ENCODE measurements around the gene SKAP1. TPM values are rescaled to one million over a fixed set of nuclear protein-coding genes. Genes with fewer than 3 reads are reported as not detected.

Gene SKAP1
- polyA plus RNA-seq, 1 of the 3 experiments (the other 2 are of a cell fraction): not detected

- no peak for TF ChIP-seq IRF3 (IDR thresholded peaks at IDR 0.05; ENCODE audit: low read depth, low read length)
- TF ChIP-seq JUND (IDR thresholded peaks at IDR 0.05): no peak
- no peak for TF ChIP-seq SIN3A (IDR thresholded peaks at IDR 0.05; ENCODE audit: borderline replicate concordance, low read depth, low read length)
- TF ChIP-seq USF1 (IDR thresholded peaks at IDR 0.05; ENCODE audit: borderline replicate concordance, low read depth): no peak
Measured at GRCh38 chr17:48270899-48271298, 159.1 kb downstream of the SKAP1 start (continued).

- no peak overlapping the region for H2AFZ ChIP-seq (ENCODE audit: low read depth)
- no peaks in the 10 kb centered on the region for H3F3A ChIP-seq (replicated peaks; ENCODE audit: insufficient read depth)
- no peak for DNase-seq
- ChIA-PET CTCF (interaction anchor here (5.3 kb wide), 1 partner anchor 7 kb away, joined by 35 read pairs; no protein-coding TSS in a partner anchor), POLR2A (no interaction called here)
- no peaks in the 10 kb centered on the region for H3K4me1 ChIP-seq (ENCODE audit: control insufficient read depth in 1 of 2, insufficient read depth in 2 of 2, low read depth in 1 of 2, low read length in 1 of 2)
- H4K20me1 ChIP-seq (ENCODE audit: insufficient read depth): no peaks in the 10 kb centered on the region
- no peaks in the 10 kb centered on the region for H3K9me3 ChIP-seq
- TF ChIP-seq ZBTB33 (IDR thresholded peaks at IDR 0.05; ENCODE audit: borderline replicate concordance, low read depth): no peak
- TF ChIP-seq JUND (IDR thresholded peaks at IDR 0.05): no peak
- no peak for TF ChIP-seq MAX (IDR thresholded peaks at IDR 0.05; ENCODE audit: low read depth)
- no peak for TF ChIP-seq SIN3A (IDR thresholded peaks at IDR 0.05; ENCODE audit: borderline replicate concordance, low read depth, low read length)
- no peak for TF ChIP-seq EP300 (IDR thresholded peaks at IDR 0.05; ENCODE audit: borderline replicate concordance in 1 of 2, low read depth in 1 of 2, low read length in 1 of 2)
- TF ChIP-seq TEAD4 (IDR thresholded peaks at IDR 0.05; ENCODE audit: borderline replicate concordance, insufficient read depth): no peak
- H3K9me2 ChIP-seq: no peaks in the 10 kb centered on the region
- no peaks in the 10 kb centered on the region for H3K36me3 ChIP-seq (replicated peaks in 1 of 2; ENCODE audit: control insufficient read depth in 1 of 2, insufficient read depth in 2 of 2, low read length in 1 of 2)
- 10% methylated on average over 1 of the region's 1 CpG for WGBS (ENCODE audit: low lambda C conversion rate)
- H3K4me2 ChIP-seq: no peak overlapping the region
- no peak overlapping the region for H3K9ac ChIP-seq
- peaks cover 63% of the 10 kb centered on the region for H3K27me3 ChIP-seq (ENCODE audit: insufficient read depth)
- no peak overlapping the region for H3K27ac ChIP-seq (ENCODE audit: low read depth in 2 of 2, low read length in 1 of 2)
- H3K79me2 ChIP-seq (ENCODE audit: insufficient read depth): no peaks in the 10 kb centered on the region
- no peak overlapping the region for H3K4me3 ChIP-seq (ENCODE audit: low read depth in 2 of 2, low read length in 1 of 2)
Measured at GRCh38 chr17:48269209-48269608, 160.8 kb downstream of the SKAP1 start.

GRCh38 chr17:48263731-48264035 lies 166.3 kb downstream of the SKAP1 start:
- Histone ChIP-seq H3K79me2 (ENCODE audit: insufficient read depth) (no peaks in the 10 kb centered on the region), H4K20me1 (ENCODE audit: insufficient read depth) (no peaks in the 10 kb centered on the region), H3K4me1 (ENCODE audit: control insufficient read depth in 1 of 2, insufficient read depth in 2 of 2, low read depth in 1 of 2, low read length in 1 of 2) (no peaks in the 10 kb centered on the region), H2AFZ (ENCODE audit: low read depth) (no peak overlapping the region), H3K9me2 (no peaks in the 10 kb centered on the region), H3K9me3 (no peaks in the 10 kb centered on the region), H3K9ac (no peak overlapping the region), H3K4me2 (no peak overlapping the region), H3K27me3 (ENCODE audit: insufficient read depth) (peaks cover 71% of the 10 kb centered on the region), H3F3A (replicated peaks; ENCODE audit: insufficient read depth) (no peaks in the 10 kb centered on the region), H3K36me3 (replicated peaks in 1 of 2; ENCODE audit: control insufficient read depth in 1 of 2, insufficient read depth in 2 of 2, low read length in 1 of 2) (no peaks in the 10 kb centered on the region), H3K27ac (ENCODE audit: low read depth in 2 of 2, low read length in 1 of 2) (no peak overlapping the region), H3K4me3 (ENCODE audit: low read depth in 2 of 2, low read length in 1 of 2) (no peak overlapping the region)
- TF ChIP-seq JUND (IDR thresholded peaks at IDR 0.05) (no peak), IRF3 (IDR thresholded peaks at IDR 0.05; ENCODE audit: low read depth, low read length) (no peak), TCF12 (IDR thresholded peaks at IDR 0.05) (no peak), YY1 (IDR thresholded peaks at IDR 0.05; ENCODE audit: low read depth) (no peak), TAF1 (IDR thresholded peaks at IDR 0.05; ENCODE audit: borderline replicate concordance, low read depth, low read length) (no peak)
- WGBS (ENCODE audit: low lambda C conversion rate): 20% methylated on average over 8 of the region's 8 CpGs
- POLR2A ChIA-PET: no interaction called here
- CTCF ChIA-PET: interaction anchor here (0.7 to 5.7 kb wide), 19 partner anchors 8 to 460 kb away, joined by 3 to 35 read pairs (median 6); no protein-coding TSS in a partner anchor
- DNase-seq: no peak

All from SK-N-SH (cell line).